ENCODE measurements around the gene INTS12. TPM values are rescaled to one million over a fixed set of nuclear protein-coding genes. Genes with fewer than 3 reads are reported as not detected.

Gene INTS12
- total RNA-seq, 4 donors from 2014 or later, result 16.4 to 32.4 (median 22.0) TPM

DNA sequence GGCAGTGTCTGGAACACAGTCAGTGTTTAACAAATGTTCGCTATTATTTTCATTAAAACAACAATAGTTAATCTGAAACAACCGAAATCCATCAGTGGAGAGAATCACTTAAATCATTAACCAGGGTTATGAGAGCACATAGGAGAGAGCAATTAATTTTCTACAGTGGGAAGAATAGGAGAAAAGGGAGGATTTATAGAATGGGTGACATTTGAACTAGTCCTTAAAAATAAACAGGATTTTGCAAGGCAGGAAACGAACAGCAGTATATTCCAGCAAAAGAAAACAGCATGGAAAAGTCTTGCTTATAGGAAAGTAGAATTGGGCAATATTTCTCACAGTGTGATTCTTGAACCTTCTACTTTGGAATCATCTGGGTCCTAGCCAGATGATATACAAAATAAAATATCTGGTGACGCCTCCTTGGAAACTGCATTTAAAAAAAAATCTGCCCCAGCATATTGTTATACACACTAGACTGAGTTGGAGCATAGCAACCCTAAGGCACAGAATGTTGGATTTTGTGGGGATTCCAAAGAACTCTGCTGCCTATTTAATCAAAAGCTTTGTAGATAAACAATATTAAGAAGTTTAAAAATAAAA, 56.1 kb downstream of the INTS12 start:
- TF ChIP-seq, protein P1, sequence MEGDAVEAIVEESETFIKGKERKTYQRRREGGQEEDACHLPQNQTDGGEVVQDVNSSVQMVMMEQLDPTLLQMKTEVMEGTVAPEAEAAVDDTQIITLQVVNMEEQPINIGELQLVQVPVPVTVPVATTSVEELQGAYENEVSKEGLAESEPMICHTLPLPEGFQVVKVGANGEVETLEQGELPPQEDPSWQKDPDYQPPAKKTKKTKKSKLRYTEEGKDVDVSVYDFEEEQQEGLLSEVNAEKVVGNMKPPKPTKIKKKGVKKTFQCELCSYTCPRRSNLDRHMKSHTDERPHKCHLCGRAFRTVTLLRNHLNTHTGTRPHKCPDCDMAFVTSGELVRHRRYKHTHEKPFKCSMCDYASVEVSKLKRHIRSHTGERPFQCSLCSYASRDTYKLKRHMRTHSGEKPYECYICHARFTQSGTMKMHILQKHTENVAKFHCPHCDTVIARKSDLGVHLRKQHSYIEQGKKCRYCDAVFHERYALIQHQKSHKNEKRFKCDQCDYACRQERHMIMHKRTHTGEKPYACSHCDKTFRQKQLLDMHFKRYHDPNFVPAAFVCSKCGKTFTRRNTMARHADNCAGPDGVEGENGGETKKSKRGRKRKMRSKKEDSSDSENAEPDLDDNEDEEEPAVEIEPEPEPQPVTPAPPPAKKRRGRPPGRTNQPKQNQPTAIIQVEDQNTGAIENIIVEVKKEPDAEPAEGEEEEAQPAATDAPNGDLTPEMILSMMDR (IDR thresholded peaks at IDR 0.05; ENCODE audit: low read depth), result no peak

DNA sequence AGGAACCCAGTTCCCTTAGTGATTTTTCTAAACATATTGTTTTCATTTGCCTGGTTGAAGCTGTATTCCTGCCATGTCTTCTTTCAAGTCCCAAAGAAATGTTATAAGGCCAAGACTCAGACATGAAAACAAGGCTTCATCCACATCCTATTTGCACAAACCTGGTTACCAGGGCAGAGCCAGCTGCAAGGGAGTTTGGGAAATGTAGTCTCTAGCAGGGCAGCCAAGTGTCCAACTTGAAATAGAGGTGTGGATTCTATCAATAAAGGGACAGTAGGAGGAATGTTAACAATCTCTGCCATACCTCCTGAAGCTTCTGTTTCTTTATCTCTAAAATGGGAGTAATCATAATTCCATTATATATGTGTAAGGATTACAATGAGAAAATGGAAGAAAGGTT, 56.6 kb downstream of the INTS12 start:
- TF ChIP-seq, protein P1 (IDR thresholded peaks at IDR 0.05; ENCODE audit: low read depth), result no peak

GRCh38 chr4:105650190-105650589, 58.3 kb downstream of the INTS12 start:
- TF ChIP-seq, protein P1 (IDR thresholded peaks at IDR 0.05; ENCODE audit: low read depth), result no peak

DNA sequence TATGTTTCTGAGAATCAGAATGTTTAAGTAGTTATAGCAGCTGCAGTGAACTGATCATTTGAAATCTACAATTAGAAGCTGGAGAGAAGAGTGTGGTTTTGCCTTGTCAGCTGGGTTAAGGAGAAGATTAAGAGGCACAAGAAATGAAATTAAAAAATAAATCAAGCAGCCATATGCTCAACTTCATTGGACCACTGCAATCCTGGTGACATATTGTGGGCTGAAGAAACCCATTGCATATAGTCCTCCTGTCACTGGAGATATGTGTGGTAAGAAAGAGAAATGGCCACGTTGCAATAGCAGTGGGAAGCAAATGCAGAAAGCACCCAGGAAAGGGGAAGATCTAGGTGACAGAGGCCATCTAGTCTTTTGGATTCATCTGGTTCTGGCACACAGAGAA, 63.0 kb downstream of the INTS12 start:
- TF ChIP-seq, protein P1 (IDR thresholded peaks at IDR 0.05; ENCODE audit: low read depth), result no peak

- TF ChIP-seq, protein P1 (IDR thresholded peaks at IDR 0.05; ENCODE audit: low read depth), result no peak
Measured at GRCh38 chr4:105644257-105644656, 64.2 kb downstream of the INTS12 start.

DNA sequence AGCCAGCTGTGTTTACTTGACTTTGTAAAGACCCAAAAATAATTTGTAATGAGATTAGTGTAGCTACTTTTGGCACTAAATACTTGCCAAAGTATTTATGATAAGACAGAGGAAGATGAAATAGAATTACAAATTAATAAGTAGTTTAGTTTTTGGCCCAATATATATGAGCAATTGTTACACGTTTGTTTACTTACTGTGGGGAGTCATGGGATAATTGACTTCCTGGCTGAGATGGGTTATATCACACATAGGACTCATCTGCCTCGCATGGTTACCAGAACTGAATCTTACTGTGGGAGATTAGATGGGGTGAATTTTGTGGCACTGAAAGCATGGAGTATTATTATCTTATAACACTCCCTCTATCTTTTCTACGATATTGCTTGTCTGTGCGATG, 66.6 kb downstream of the INTS12 start:
- TF ChIP-seq, protein P1 (IDR thresholded peaks at IDR 0.05; ENCODE audit: low read depth), result no peak

- TF ChIP-seq, protein P1 (IDR thresholded peaks at IDR 0.05; ENCODE audit: low read depth), result no peak
Measured at GRCh38 chr4:105637408-105638176, 70.9 kb downstream of the INTS12 start.
